ENCODE measurements around the gene ADCY9.

ADCY9 gene

GRCh38 chr16:4139968-4140367, 23.7 kb upstream of the ADCY9 start:
- no peak for TF ChIP-seq JUND (IDR thresholded peaks at IDR 0.05; ENCODE audit: low read depth)
- DNase-seq (ENCODE audit: low read depth in 1 of 2, low spot score in 1 of 2): no peak
- in situ Hi-C loops (cut with HindIII; ENCODE audit: low pct_unique_long_range_greater_than_20kb, low sequenced_read_pairs): no loop called here

- no peak for TF ChIP-seq JUND (IDR thresholded peaks at IDR 0.05; ENCODE audit: low read depth)
- in situ Hi-C loops (cut with HindIII; ENCODE audit: low pct_unique_long_range_greater_than_20kb, low sequenced_read_pairs): no loop called here
- no peak for DNase-seq (ENCODE audit: low read depth in 1 of 2, low spot score in 1 of 2)
Measured at GRCh38 chr16:4138713-4139112, 22.5 kb upstream of the ADCY9 start.

- in situ Hi-C loops (cut with HindIII; ENCODE audit: low pct_unique_long_range_greater_than_20kb, low sequenced_read_pairs): no loop called here
- no peak for TF ChIP-seq JUND (IDR thresholded peaks at IDR 0.05; ENCODE audit: low read depth)
- no peak for DNase-seq (ENCODE audit: low read depth in 1 of 2, low spot score in 1 of 2)
Measured at GRCh38 chr16:4137438-4137837, 21.2 kb upstream of the ADCY9 start.

GRCh38 chr16:4136229-4136813, 20.1 kb upstream of the ADCY9 start:
- peak; percentile 54 to 92 for DNase-seq (ENCODE audit: low read depth in 1 of 2, low spot score in 1 of 2)
- in situ Hi-C loops (cut with HindIII; ENCODE audit: low pct_unique_long_range_greater_than_20kb, low sequenced_read_pairs): no loop called here
- TF ChIP-seq JUND (IDR thresholded peaks at IDR 0.05; ENCODE audit: low read depth): no peak

GRCh38 chr16:4135537-4135936, 19.3 kb upstream of the ADCY9 start:
- in situ Hi-C loops (cut with HindIII; ENCODE audit: low pct_unique_long_range_greater_than_20kb, low sequenced_read_pairs): no loop called here
- no peak for DNase-seq (ENCODE audit: low read depth in 1 of 2, low spot score in 1 of 2)
- no peak for TF ChIP-seq JUND (IDR thresholded peaks at IDR 0.05; ENCODE audit: low read depth)

- in situ Hi-C loops (cut with HindIII; ENCODE audit: low pct_unique_long_range_greater_than_20kb, low sequenced_read_pairs): no loop called here
- DNase-seq (ENCODE audit: low read depth in 1 of 2, low spot score in 1 of 2): no peak
- no peak for TF ChIP-seq JUND (IDR thresholded peaks at IDR 0.05; ENCODE audit: low read depth)
Measured at GRCh38 chr16:4133897-4134372, 17.7 kb upstream of the ADCY9 start.

GRCh38 chr16:4131621-4132020, 15.4 kb upstream of the ADCY9 start:
- in situ Hi-C loops (cut with HindIII; ENCODE audit: low pct_unique_long_range_greater_than_20kb, low sequenced_read_pairs): no loop called here
- no peak for TF ChIP-seq JUND (IDR thresholded peaks at IDR 0.05; ENCODE audit: low read depth)
- no peak for DNase-seq (ENCODE audit: low read depth in 1 of 2, low spot score in 1 of 2)

- in situ Hi-C loops (cut with HindIII; ENCODE audit: low pct_unique_long_range_greater_than_20kb, low sequenced_read_pairs): no loop called here
- DNase-seq (ENCODE audit: low read depth in 1 of 2, low spot score in 1 of 2): no peak
- no peak for TF ChIP-seq JUND (IDR thresholded peaks at IDR 0.05; ENCODE audit: low read depth)
Measured at GRCh38 chr16:4124535-4125294, 8.5 kb upstream of the ADCY9 start.

GRCh38 chr16:4123616-4124300, 7.5 kb upstream of the ADCY9 start:
- in situ Hi-C loops (cut with HindIII; ENCODE audit: low pct_unique_long_range_greater_than_20kb, low sequenced_read_pairs): no loop called here
- no peak for TF ChIP-seq JUND (IDR thresholded peaks at IDR 0.05; ENCODE audit: low read depth)
- DNase-seq (ENCODE audit: low read depth in 1 of 2, low spot score in 1 of 2): no peak

GRCh38 chr16:4120176-4120575, 3.9 kb upstream of the ADCY9 start:
- TF ChIP-seq JUND (IDR thresholded peaks at IDR 0.05; ENCODE audit: low read depth): no peak
- in situ Hi-C loops (cut with HindIII; ENCODE audit: low pct_unique_long_range_greater_than_20kb, low sequenced_read_pairs): no loop called here
- DNase-seq (ENCODE audit: low read depth in 1 of 2, low spot score in 1 of 2): no peak

- in situ Hi-C loops (cut with HindIII; ENCODE audit: low pct_unique_long_range_greater_than_20kb, low sequenced_read_pairs): no loop called here
- DNase-seq (ENCODE audit: low read depth in 1 of 2, low spot score in 1 of 2): no peak
- TF ChIP-seq JUND (IDR thresholded peaks at IDR 0.05; ENCODE audit: low read depth): no peak
Measured at GRCh38 chr16:4117250-4117578, 972 bp upstream of the ADCY9 start.

- TF ChIP-seq JUND (IDR thresholded peaks at IDR 0.05; ENCODE audit: low read depth): no peak
- DNase-seq (ENCODE audit: low read depth in 1 of 2, low spot score in 1 of 2): no peak
- in situ Hi-C loops (cut with HindIII; ENCODE audit: low pct_unique_long_range_greater_than_20kb, low sequenced_read_pairs): no loop called here
Measured at GRCh38 chr16:4115949-4116318, 308 bp downstream of the ADCY9 start.

- TF ChIP-seq JUND (IDR thresholded peaks at IDR 0.05; ENCODE audit: low read depth): no peak
- peak; percentile 59 to 85 for DNase-seq (ENCODE audit: low read depth in 1 of 2, low spot score in 1 of 2)
- in situ Hi-C loops (cut with HindIII; ENCODE audit: low pct_unique_long_range_greater_than_20kb, low sequenced_read_pairs): no loop called here
Measured at GRCh38 chr16:4115209-4115948, 863 bp downstream of the ADCY9 start.
